Activated T-helper 1 cell treated with Interleukin-2 at 50 U/mL for 16 hours (primary cell): ENCODE results near the gene SNX25.
"Not testable (repeated sequence)": the region's sequence is repeated elsewhere in the genome, so short reads cannot be mapped to it uniquely, and the experiment has no call there.

Source experiments
- DNase-seq: peaks from one replicate; pipeline ENCODE4 v3.0.0-alpha.2; 2020; ENCODE audit warnings: low read depth

SNX25 gene

GRCh38 chr4:185205073-185205472, 4.3 kb upstream of the SNX25 start:
- not testable (repeated sequence) for DNase-seq

DNA sequence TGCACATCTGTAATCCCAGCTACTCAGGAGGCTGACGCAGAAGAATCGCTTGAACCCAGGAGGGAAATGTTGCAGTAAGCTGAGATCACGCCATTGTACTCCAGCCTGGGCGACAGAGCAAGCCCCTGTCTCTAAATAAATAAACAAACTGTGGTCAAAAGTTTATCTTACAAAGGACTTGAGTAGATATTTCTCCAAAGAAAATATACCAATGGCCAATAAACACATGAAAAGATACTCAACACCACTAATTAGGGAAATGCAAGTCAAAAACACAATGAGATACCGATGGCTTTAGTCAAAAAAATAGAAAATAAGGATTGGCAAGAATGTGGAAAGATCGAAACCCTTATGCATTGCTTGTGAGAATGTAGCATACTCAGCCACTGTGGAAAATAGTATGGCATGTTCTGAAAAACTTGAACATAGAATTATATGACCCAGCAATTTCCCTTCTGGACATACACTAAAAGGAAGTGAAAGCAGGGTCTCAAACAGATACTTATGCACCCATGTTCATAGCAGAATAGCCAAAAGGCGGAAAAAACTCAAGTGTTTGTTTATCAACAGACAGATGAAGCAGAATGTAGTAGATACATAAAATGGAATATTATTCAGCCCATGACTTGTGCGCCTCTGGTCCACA, 3.6 kb upstream of the SNX25 start:
- DNase-seq, result no peak

- DNase-seq, result no peak
Measured at GRCh38 chr4:185207466-185207865, 1.9 kb upstream of the SNX25 start.

GRCh38 chr4:185209852-185210101, 379 bp downstream of the SNX25 start:
- DNase-seq, result not testable (repeated sequence)

DNA sequence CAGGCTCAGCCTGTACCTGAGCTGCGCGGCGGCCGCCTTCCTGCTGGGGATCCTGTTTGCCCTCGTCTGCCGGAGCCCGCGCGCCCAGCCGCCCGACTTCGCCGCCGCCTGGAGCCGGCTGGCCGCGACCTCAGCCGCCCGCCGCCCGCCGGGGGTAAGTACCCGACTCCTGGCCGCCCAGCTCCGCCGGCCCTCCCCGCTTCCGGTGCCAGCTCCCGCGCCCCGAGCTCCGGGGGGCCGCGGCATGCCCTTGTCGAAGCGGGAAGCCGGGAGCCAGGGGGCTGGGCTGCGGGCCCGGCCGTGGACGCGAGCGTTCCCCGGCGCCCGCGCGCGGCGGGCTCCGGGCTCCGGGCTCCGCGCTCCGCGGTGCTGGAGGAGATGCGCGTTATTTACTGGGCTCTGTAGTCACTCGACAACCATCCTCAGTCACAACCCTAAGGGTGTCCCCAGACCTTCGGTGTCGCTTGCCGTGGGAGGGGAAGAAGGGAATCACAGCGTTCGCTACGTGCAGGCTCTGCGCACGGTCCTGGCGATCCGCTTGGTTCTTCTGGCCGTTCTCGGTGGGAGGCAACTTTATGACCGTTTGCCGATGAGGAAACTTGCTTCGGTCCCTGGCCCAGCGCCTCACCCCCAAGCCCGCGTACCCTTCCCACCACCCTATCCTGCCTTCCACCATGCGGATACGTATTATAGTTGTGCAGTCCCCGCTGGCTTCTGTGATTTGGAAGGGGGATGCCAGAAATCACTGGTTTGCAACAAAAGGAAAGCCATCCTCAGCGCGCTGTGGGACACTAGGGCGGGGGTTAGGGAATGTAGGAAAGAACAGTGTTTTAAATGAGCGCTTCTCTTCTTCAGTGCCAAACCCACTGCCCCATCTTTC, 944 bp downstream of the SNX25 start:
- peak; percentile 14 for DNase-seq

- no peak for DNase-seq
Measured at GRCh38 chr4:185211035-185211434, 1.6 kb downstream of the SNX25 start.

DNA sequence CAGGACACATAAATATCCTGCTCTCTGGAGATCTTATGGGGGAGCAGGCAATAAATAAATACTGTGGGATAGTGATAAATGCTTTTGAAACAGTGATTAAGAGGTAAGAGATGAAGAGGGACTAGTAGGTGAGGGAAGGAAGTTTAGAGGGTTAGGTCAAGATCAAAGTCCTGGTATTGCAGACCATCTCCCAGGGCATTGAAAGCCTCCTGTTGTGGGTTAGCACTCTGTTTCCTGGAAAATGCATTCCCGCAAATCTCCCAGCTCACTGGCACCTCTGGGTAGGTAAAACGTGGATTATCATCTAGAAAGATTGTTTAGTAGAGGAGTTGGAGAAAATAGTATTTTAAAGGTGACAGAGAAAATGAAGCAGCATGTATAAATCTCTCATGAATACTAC, 2.2 kb downstream of the SNX25 start:
- DNase-seq, result no peak

DNA sequence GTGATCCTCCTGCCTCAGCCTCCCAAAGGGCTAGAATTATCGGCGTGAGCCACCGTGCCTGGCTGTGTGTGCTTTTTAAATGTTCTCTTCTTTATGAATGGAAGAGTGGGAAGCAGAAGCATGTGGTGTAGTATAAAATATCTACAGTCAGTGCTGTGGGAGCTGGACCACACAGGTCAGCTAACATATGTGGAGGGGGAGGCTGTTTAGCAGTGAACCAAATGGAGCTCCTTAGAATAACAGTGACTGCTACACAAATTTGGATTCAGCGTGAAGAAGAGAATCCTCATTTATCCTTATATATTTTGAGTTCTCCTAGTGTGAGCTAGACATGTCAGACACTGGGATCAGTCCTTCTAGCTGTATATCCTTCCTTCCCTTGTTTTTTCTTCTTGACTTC, 3.2 kb downstream of the SNX25 start:
- no peak for DNase-seq

- DNase-seq, result no peak
Measured at GRCh38 chr4:185213877-185214276, 4.5 kb downstream of the SNX25 start.

- no peak for DNase-seq
Measured at GRCh38 chr4:185215261-185215660, 5.9 kb downstream of the SNX25 start.

GRCh38 chr4:185217408-185217975, 8.1 kb downstream of the SNX25 start:
- no peak for DNase-seq

DNA sequence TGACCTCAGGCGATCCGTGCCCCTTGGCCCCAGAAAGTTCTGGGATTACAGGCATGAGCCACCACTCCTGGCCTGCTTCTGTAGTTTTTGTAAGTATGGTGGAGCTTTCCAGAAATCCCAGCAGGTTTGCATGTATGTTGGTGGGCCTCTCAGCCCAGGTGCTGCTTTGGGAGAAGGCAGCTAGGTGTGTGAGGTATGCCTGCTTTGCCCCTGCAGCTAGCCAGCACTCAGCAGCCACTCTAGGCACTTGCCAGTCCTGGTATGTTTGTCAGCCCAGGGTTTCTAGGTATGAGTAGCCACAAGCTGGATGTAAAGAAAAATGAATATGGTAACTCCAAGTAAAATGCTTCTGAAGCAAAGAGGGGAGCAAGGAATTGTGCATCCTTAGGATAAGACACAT, 8.9 kb downstream of the SNX25 start:
- no peak for DNase-seq

GRCh38 chr4:185219551-185220344, 10.3 kb downstream of the SNX25 start:
- DNase-seq, result no peak

DNA sequence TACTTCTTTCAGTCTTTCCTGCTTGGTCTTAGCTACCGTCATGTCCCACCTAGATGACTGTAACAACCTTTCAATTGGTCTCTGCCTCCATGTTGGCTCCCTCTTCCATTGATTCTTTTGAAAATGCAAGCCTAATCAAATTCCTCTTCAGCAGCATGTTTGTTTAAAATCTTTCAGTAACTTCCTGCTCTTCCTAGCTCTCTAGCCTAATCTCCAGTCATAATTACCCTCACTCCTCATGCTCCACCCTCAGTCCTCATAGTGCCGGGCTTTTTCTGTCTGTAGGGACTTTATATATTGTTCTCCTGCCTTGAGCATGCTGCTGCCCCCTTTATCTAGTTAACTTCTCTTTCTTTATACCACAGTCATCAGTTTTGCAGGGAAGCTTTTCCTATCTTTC, 12.1 kb downstream of the SNX25 start:
- DNase-seq, result no peak

GRCh38 chr4:185221912-185222311, 12.5 kb downstream of the SNX25 start:
- no peak for DNase-seq

DNA sequence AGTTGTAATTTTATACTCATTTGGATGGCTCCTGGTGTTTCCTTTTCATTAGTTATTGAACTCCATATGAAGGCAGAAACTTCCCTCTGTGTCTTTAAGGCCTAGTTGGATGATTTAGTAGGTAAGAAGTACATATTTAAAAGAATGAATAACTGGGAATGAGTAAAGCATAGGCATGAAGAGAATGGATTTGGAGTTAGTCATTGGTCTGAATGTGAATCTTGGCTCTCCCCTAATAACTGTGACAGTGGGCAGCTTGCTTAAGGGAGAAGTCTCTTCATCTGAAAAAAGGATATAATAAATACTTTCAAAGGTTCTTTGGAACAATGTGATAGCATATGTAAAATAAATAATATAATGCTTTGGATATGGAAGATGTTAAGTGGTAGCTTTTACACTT, 13.2 kb downstream of the SNX25 start:
- DNase-seq, result no peak

GRCh38 chr4:185224597-185224996, 15.2 kb downstream of the SNX25 start:
- no peak for DNase-seq

DNA sequence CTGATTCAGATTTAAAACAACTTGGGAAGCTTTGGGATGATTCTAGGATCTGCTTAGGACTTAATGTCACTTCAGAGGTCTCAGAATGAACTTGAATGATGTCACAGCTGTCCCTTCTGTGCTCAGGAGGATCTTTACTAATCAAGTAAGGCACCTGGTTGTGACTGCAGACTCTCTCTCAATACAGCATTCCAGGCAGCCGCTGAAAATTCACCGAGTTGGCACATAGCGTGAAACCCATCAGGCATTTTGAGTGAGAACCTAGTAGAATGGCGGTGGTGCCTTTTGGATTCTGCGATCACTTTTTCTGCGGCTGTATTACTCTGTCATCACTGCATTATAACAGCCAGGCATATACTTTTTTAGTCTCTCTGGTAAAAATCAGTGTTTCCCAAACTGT, 16.5 kb downstream of the SNX25 start:
- DNase-seq, result no peak

DNA sequence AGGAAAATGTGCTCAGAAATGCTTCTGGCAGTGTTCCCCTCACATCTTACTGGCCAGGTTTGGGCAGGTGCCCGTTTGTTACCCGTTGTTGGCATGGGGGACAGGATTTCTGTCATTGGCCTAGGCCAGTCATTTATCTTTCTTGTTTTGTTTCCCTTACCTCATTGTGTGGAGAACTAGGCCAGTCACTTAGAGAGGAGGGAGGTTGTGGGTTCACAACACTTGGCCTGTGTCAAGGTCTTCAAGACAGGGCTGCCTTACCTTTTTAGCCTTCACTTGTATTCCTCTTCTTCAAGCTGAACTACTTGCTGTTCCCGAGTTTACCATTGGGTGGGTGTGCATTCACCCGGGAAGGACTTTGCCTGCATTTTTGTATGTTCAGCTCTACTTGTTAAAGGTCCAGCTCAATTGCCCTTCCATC, 17.7 kb downstream of the SNX25 start:
- no peak for DNase-seq

- DNase-seq, result no peak
Measured at GRCh38 chr4:185227713-185228278, 18.4 kb downstream of the SNX25 start.

DNA sequence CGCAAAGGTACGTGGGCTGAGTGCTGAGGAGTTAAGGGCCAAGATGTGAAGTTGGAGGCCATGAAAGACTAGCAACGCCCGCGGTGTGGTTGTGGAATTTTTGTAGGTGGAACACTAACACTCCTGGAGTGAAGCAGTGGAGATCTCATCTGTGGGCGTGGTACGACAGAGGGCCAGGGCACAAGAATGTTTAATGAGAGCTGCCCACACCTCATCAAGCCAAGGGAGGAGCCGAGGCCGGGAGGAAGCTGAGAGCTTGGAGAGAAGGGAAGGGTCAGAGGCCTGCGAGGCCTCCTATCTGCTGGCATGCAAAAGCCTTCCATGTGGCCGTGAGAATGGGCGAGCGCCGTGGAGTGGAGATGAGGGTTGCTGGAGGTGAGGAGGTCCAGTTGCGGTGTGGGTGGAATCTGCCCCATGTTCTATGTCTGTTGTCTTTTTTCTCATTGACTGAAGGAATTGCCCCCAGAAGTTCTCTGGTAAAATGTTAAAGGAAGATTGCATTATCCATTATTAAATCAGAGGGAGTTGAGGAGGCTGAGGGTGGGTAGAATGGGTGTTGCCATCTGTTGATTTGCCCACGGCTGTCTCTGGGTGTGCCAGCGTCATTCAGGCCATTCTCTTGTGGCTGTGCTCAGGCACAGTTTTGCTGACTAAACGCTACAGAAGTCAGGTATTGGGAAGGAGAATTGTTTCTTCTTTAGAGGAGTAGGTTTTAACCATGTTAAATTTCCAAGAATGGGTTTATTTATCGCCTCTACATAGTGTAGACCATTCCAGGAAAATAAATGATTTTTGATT, 19.8 kb downstream of the SNX25 start:
- DNase-seq, result no peak

GRCh38 chr4:185232370-185232769, 23.0 kb downstream of the SNX25 start:
- DNase-seq, result no peak
